ENCODE measurements around the gene FMNL2. TPM values are rescaled to one million over a fixed set of nuclear protein-coding genes. Genes with fewer than 3 reads are reported as not detected.

Gene FMNL2
- polyA plus RNA-seq, 1 donor from 2014 or later: 86.5 TPM

- Histone ChIP-seq H3K36me3 (ENCODE audit: insufficient read depth, low read length) (no peaks in the 10 kb centered on the region), H3K79me2 (replicated peaks; ENCODE audit: insufficient read depth, low read length) (peaks cover 16% of the 10 kb centered on the region), H3K9ac (ENCODE audit: low read length) (no peak overlapping the region), H3K27ac (ENCODE audit: low read length) (no peak overlapping the region), H4K20me1 (ENCODE audit: insufficient read depth) (no peaks in the 10 kb centered on the region), H3K27me3 (ENCODE audit: insufficient read depth, low read depth, low read length) (no peaks in the 10 kb centered on the region), H3K4me3 (ENCODE audit: low read length) (no peak overlapping the region), H3F3A (ENCODE audit: insufficient read depth, low read length, poor library complexity, severe bottlenecking) (no peaks in the 10 kb centered on the region), H3K9me3 (ENCODE audit: low read length) (no peaks in the 10 kb centered on the region), H3K9me2 (ENCODE audit: insufficient read depth, low read length) (no peaks in the 10 kb centered on the region), H3K4me2 (ENCODE audit: low read length) (no peak overlapping the region), H2AFZ (ENCODE audit: low read depth, low read length) (no peak overlapping the region)
- no peak for TF ChIP-seq EZH2 (IDR thresholded peaks at IDR 0.05; ENCODE audit: borderline replicate concordance, insufficient read depth, low read length, poor library complexity, severe bottlenecking)
These were observed 144.3 kb downstream of the FMNL2 start for GRCh38 chr2:152479282-152479681.

GRCh38 chr2:152480821-152481399 lies 145.9 kb downstream of the FMNL2 start:
- Histone ChIP-seq H4K20me1 (ENCODE audit: insufficient read depth) (no peaks in the 10 kb centered on the region), H3K9me3 (ENCODE audit: low read length) (no peaks in the 10 kb centered on the region), H3K27me3 (ENCODE audit: insufficient read depth, low read depth, low read length) (no peaks in the 10 kb centered on the region), H2AFZ (ENCODE audit: low read depth, low read length) (no peak overlapping the region), H3F3A (ENCODE audit: insufficient read depth, low read length, poor library complexity, severe bottlenecking) (no peaks in the 10 kb centered on the region), H3K27ac (ENCODE audit: low read length) (no peak overlapping the region), H3K79me2 (replicated peaks; ENCODE audit: insufficient read depth, low read length) (peaks cover 10% of the 10 kb centered on the region), H3K9me2 (ENCODE audit: insufficient read depth, low read length) (no peaks in the 10 kb centered on the region), H3K4me2 (ENCODE audit: low read length) (no peak overlapping the region), H3K9ac (ENCODE audit: low read length) (no peak overlapping the region), H3K36me3 (ENCODE audit: insufficient read depth, low read length) (no peaks in the 10 kb centered on the region), H3K4me3 (ENCODE audit: low read length) (no peak overlapping the region)
- TF ChIP-seq, protein P1, sequence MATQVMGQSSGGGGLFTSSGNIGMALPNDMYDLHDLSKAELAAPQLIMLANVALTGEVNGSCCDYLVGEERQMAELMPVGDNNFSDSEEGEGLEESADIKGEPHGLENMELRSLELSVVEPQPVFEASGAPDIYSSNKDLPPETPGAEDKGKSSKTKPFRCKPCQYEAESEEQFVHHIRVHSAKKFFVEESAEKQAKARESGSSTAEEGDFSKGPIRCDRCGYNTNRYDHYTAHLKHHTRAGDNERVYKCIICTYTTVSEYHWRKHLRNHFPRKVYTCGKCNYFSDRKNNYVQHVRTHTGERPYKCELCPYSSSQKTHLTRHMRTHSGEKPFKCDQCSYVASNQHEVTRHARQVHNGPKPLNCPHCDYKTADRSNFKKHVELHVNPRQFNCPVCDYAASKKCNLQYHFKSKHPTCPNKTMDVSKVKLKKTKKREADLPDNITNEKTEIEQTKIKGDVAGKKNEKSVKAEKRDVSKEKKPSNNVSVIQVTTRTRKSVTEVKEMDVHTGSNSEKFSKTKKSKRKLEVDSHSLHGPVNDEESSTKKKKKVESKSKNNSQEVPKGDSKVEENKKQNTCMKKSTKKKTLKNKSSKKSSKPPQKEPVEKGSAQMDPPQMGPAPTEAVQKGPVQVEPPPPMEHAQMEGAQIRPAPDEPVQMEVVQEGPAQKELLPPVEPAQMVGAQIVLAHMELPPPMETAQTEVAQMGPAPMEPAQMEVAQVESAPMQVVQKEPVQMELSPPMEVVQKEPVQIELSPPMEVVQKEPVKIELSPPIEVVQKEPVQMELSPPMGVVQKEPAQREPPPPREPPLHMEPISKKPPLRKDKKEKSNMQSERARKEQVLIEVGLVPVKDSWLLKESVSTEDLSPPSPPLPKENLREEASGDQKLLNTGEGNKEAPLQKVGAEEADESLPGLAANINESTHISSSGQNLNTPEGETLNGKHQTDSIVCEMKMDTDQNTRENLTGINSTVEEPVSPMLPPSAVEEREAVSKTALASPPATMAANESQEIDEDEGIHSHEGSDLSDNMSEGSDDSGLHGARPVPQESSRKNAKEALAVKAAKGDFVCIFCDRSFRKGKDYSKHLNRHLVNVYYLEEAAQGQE (IDR thresholded peaks at IDR 0.05; ENCODE audit: borderline replicate concordance): no peak
- no peak for TF ChIP-seq TAF1 (IDR thresholded peaks at IDR 0.05; ENCODE audit: low read depth)
- no peak for TF ChIP-seq MXI1 (conservative IDR thresholded peaks at IDR 0.05; ENCODE audit: poor library complexity, severe bottlenecking)
- no peak for TF ChIP-seq CTCF (IDR thresholded peaks at IDR 0.05; ENCODE audit: poor library complexity, severe bottlenecking)
- TF ChIP-seq POLR2AphosphoS5 (IDR thresholded peaks at IDR 0.05): no peak
- no peak for TF ChIP-seq RAD21 (conservative IDR thresholded peaks at IDR 0.05)
- no peak for TF ChIP-seq SMC3 (conservative IDR thresholded peaks at IDR 0.05; ENCODE audit: poor library complexity)
